ENCODE measurements around the gene ATP6V1F.

ATP6V1F gene

DNA sequence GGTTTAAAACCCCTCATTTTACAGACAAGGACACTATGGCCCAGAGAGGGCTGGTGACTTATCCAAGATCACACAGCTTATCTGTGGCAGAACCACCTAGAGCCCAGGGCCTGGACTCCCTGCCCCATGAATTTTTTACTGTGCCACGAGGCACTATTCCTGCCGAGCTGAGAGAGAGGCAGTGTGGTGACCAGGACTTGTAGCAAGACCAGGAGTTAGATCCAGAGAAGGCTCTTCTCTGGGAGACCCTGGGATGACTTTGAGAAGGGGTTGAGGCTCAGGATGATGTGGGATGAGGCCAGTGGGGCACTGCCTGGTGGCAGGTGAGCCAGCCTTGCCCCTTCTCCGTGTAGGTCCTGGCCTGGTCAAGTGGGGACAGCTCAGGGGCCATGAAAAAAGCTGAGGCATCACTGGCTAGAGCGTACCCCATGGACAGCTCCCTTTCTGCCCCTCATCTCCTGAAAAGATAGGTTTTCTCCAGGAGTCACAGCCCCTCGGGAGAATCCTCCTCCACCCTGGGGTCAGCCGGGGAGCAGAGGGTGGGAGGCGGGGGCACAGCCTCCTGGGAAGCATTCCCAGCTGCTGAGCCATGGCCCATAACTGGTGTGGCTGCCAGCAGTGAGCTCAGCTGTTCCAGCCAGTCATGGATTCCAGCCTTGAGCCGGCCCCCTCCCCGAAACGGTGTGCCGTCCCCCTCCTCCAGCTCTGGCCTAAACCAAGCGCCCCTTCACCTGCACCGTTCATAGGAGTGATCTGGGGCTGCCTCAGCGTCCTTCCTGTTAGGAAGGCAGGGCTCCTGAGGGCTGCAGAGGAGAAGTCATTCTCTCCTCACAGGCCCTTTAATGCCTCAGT is 26.6 kb upstream of the ATP6V1F start:
- DNase-seq (ENCODE audit: low spot score) = peak; percentile 69

- peak; percentile 71 for DNase-seq (ENCODE audit: low spot score)
Observed at GRCh38 chr7:128836729-128837348, 25.8 kb upstream of the ATP6V1F start.

DNA sequence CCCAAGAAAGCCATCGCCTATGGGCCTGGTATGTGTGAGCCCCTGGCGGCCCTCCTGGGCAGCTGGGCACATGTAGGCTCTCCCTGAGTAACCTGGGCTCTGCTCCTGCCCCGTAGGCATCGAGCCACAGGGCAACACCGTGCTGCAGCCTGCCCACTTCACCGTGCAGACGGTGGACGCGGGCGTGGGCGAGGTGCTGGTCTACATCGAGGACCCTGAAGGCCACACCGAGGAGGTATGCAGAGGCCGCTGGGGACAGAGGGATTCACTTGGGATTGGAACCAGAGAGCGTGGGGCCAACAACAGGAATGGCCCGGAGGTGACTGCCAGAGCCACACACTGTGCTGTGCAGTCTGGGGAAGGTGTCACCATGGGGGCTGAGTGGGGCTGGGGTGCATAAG is 25.1 kb upstream of the ATP6V1F start:
- no peak for DNase-seq (ENCODE audit: low spot score)

DNA sequence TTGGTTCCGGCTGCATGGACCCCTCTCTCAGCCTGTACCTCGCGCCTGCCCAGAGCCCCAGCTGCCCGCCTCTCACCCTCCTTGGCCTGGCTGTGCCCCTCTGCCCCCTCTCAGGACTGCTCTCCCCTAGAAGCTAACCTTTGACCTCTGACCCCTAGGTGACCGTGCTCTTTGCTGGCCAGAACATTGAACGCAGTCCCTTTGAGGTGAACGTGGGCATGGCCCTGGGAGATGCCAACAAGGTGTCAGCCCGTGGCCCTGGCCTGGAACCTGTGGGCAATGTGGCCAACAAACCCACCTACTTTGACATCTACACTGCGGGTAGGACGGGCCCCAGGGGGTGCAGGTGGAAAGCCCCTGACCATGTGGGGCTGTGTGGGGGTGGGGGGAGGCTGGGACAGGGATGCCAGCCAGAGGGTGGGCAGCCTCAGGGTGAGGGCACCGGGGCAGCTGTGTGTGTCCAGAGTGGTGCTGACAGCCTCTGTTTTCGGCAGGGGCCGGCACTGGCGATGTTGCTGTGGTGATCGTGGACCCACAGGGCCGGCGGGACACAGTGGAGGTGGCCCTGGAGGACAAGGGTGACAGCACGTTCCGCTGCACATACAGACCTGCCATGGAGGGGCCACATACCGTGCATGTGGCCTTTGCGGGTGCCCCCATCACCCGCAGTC is 24.4 kb upstream of the ATP6V1F start:
- no peak for DNase-seq (ENCODE audit: low spot score)

DNA sequence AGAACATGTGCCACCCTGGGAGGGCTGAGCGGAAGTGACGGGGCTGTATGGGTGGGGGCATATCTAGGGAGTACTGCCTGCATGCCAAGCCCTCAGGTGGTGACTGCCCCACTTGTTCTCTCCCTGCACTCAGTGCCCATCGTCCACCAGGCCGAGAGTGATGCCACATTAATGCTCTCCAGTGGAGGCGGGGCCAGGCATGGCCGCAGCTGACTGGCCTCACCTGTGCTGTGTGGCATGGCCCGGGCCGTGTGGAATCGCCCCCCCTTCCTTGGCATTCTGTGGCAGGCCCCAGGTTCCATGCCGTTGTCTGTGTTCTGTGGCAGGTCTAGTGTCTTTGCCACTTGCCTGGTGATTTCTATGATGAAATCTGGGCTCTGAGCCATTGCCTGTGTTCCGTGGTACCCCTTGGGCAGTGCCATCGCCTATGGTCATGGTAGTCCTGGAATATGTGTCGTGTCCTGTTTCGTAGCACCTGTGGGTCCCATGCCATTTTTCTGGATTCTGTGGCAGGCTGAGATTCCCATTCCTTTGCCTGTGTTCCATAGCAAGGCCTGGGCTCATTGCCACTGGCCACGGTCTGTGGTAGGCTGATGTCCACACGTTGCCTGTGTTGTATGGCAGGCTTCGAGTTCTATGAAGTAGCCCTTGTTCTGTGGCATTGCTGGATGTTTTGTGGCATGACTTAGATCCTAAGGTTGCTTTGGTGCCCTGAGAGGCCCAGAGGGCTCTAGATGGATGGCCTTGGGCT is 23.5 kb upstream of the ATP6V1F start:
- no peak for DNase-seq (ENCODE audit: low spot score)

DNA sequence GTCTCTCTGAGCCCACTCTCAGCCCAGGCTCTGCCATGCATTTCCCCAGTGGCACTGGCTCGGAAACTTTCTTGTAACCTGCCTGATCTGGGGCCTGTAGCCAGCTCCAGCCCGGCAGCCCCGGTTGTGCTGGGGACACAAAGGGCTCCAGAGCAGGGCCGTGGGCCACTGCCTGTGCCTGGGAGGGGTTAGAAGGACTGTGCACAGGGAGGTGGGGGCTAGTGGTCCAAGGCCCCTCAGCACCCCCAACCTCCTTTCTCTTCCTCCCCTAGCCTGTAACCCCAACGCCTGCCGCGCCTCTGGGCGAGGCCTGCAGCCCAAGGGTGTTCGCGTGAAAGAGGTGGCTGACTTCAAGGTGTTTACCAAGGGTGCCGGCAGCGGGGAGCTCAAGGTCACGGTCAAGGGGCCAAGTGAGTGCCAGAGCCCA is 22.9 kb upstream of the ATP6V1F start:
- no peak for DNase-seq (ENCODE audit: low spot score)

- DNase-seq (ENCODE audit: low spot score) = no peak
Observed at GRCh38 chr7:128840326-128841170, 22.1 kb upstream of the ATP6V1F start.

DNA sequence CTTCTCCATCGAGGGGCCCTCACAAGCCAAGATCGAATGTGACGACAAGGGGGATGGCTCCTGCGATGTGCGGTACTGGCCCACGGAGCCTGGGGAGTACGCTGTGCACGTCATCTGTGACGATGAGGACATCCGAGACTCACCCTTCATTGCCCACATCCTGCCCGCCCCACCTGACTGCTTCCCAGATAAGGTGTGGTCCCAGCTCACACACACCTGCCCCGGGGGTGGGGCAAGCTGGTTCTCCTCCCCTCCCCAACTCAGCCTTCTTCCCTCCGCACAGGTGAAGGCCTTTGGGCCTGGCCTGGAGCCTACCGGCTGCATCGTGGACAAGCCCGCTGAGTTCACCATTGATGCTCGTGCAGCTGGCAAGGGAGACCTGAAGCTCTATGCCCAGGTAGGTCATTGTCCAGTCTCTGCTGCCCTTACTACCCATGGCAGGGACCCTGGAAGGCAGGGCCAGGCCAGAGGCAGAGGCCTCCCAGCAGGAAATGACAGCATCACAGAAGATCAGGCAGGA is 21.4 kb upstream of the ATP6V1F start:
- DNase-seq (ENCODE audit: low spot score) = no peak

DNA sequence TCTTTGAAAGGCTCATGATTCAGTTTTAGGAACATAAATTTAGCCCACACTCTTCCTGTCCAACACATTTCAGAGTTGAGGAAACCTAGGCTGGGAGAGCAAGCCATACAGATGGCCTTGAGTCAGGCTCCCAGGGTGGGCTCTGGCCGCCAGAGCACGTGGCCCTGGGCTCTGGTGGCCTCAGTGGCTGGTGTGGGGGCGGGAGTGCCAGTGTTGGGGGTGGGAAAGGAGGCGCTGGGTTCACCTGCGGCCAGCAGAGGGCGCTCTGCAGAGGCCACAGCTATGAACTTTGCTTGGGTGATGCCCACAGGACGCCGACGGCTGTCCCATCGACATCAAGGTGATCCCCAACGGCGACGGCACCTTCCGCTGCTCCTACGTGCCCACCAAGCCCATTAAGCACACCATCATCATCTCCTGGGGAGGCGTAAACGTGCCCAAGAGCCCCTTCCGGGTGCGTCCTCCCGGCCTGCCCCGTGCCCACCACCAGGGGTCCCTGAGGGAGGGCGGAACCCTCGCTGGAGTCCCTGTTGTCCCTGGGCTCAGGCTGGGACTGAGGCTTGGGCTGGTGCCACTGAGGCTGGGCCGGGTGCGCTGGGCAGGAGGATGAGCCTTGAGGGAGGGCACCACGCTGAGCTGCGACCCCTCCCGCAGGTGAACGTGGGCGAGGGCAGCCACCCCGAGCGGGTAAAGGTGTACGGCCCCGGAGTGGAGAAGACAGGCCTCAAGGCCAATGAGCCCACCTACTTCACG is 20.6 kb upstream of the ATP6V1F start:
- no peak for DNase-seq (ENCODE audit: low spot score)

- no peak for DNase-seq (ENCODE audit: low spot score)
Observed at GRCh38 chr7:128842674-128843641, 19.7 kb upstream of the ATP6V1F start.

GRCh38 chr7:128843938-128844621 is 18.6 kb upstream of the ATP6V1F start:
- DNase-seq (ENCODE audit: low spot score) = no peak

GRCh38 chr7:128844777-128845311 is 17.8 kb upstream of the ATP6V1F start:
- DNase-seq (ENCODE audit: low spot score) = no peak

DNA sequence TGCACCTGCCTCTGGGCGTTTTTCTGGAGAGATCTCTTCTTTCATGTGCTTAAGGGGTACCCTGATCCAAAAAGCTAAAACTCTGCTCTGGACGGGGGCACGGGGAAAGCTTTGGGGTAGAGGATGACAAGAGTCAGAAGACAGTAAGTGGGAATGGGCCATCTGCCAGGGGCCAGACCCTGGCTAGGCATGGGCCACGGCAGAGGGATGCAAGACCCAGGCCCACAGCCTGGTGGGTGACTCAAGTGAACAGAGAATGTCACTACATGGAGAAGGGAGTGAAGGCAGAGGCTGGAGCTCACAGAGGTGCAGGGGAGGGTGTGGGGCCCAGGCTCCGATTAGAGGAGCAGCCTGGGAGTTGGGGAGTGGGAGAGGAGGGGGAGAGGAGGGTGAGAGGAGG is 17.2 kb upstream of the ATP6V1F start:
- DNase-seq (ENCODE audit: low spot score) = no peak

- no peak for DNase-seq (ENCODE audit: low spot score)
Observed at GRCh38 chr7:128845987-128846386, 16.7 kb upstream of the ATP6V1F start.

DNA sequence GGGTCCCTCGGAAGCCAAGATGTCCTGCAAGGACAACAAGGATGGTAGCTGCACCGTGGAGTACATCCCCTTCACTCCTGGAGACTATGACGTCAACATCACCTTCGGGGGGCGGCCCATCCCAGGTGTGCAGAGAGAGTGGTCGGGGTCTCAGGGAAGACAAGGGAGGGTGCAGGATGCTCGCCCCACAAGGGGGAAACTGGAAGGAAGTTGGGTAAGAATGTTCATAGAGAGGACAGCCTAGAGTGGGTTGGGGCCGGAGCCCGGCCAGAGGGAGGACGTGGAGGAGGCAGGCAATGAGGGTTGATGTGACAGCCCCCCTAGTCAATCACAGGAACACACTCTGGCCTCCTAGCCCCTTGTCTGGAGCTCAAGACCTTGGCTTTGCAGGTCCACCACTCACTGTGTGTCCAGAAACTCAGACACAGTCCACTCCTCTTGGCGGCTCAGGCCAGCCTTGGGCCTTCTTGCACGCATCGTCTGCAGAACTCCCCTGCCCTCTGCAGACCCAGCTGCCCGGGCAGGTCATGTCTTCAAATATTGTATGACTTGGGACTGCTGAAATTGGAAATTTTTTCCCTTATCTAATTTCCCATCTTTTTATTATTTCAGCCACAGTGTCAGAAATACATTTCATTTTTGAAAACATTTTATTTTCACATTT is 15.7 kb upstream of the ATP6V1F start:
- no peak for DNase-seq (ENCODE audit: low spot score)

- no peak for DNase-seq (ENCODE audit: low spot score)
Observed at GRCh38 chr7:128847721-128848211, 14.9 kb upstream of the ATP6V1F start.
